Loucy (cell line): Measurements from ENCODE around the gene TNFRSF1B.

Experiments
- H2AFZ ChIP-seq: fragments of 200-600 bp; sonication (generic); 2 replicates; pipeline ENCODE4 v1.6.0; 2016; ENCODE audit warnings: antibody characterized with exemption, mild to moderate bottlenecking, low read length, moderate library complexity
- H3F3A ChIP-seq: fragments of 200-600 bp; 2 replicates; pipeline ENCODE4 v1.6.0; 2016; ENCODE audit warnings: antibody characterized with exemption, low read depth, mild to moderate bottlenecking
- H3K27me3 ChIP-seq: fragments of 200-600 bp; sonication (generic); 2 replicates; pipeline ENCODE4 v1.6.1; 2014; ENCODE audit warnings: low read length, mild to moderate bottlenecking; ENCODE audit not compliant: insufficient read depth, poor library complexity, severe bottlenecking
- H3K36me3 ChIP-seq: fragments of 200-600 bp; sonication (generic); 2 replicates; pipeline ENCODE4 v1.6.1; 2016; ENCODE audit warnings: low read length; ENCODE audit not compliant: insufficient read depth
- H3K4me1 ChIP-seq: fragments of 200-600 bp; sonication (generic); 2 replicates; pipeline ENCODE4 v1.5.1; 2014; ENCODE audit warnings: low read length, mild to moderate bottlenecking; ENCODE audit not compliant: insufficient read depth, poor library complexity, severe bottlenecking
- H3K4me2 ChIP-seq: fragments of 200-600 bp; sonication (generic); 2 replicates; pipeline ENCODE4 v1.6.0; 2014; ENCODE audit warnings: antibody characterized with exemption, low read length, low read depth, mild to moderate bottlenecking; ENCODE audit not compliant: poor library complexity, severe bottlenecking
- H3K4me3 ChIP-seq: fragments of 200-600 bp; sonication (generic); 2 replicates; pipeline ENCODE4 v1.5.1; 2014; ENCODE audit warnings: low read length, mild to moderate bottlenecking, mixed read lengths; ENCODE audit not compliant: poor library complexity, severe bottlenecking
- H3K79me2 ChIP-seq: fragments of 200-600 bp; sonication (generic); 2 replicates; pipeline ENCODE4 v1.6.1; 2014; ENCODE audit warnings: low read length; ENCODE audit not compliant: insufficient read depth
- H3K9ac ChIP-seq: fragments of 200-600 bp; sonication (generic); 2 replicates; pipeline ENCODE4 v1.6.0; 2014; ENCODE audit warnings: mild to moderate bottlenecking, low read depth, low read length, moderate library complexity; ENCODE audit not compliant: poor library complexity, severe bottlenecking
- H3K9me2 ChIP-seq: fragments of 200-600 bp; sonication (generic); replicated peaks from 2 replicates; pipeline ENCODE4 v1.6.1; 2016; ENCODE audit warnings: low read depth, low read length, mixed read lengths
- H3K9me3 ChIP-seq: fragments of 200-600 bp; sonication (generic); 2 replicates; pipeline ENCODE4 v1.6.1; 2014; ENCODE audit warnings: mild to moderate bottlenecking, antibody characterized with exemption, low read length, low read depth; ENCODE audit not compliant: insufficient read depth
- H4K20me1 ChIP-seq: fragments of 200-600 bp; sonication (generic); 2 replicates; pipeline ENCODE4 v1.6.0; 2014; ENCODE audit warnings: antibody characterized with exemption, low read length, mild to moderate bottlenecking; ENCODE audit not compliant: insufficient read depth, poor library complexity, severe bottlenecking
- CTCF ChIP-seq: fragments of 200-600 bp; sonication (generic); conservative IDR thresholded peaks from 2 replicates; pipeline ENCODE4 v1.5.1; 2014; ENCODE audit warnings: mild to moderate bottlenecking, antibody characterized with exemption, low read length
- EZH2phosphoT487 ChIP-seq: fragments of 200-600 bp; IDR thresholded peaks from 2 replicates; pipeline ENCODE4 v1.6.1; 2018; ENCODE audit warnings: antibody characterized with exemption, mild to moderate bottlenecking, moderate library complexity, borderline replicate concordance

TNFRSF1B gene

DNA sequence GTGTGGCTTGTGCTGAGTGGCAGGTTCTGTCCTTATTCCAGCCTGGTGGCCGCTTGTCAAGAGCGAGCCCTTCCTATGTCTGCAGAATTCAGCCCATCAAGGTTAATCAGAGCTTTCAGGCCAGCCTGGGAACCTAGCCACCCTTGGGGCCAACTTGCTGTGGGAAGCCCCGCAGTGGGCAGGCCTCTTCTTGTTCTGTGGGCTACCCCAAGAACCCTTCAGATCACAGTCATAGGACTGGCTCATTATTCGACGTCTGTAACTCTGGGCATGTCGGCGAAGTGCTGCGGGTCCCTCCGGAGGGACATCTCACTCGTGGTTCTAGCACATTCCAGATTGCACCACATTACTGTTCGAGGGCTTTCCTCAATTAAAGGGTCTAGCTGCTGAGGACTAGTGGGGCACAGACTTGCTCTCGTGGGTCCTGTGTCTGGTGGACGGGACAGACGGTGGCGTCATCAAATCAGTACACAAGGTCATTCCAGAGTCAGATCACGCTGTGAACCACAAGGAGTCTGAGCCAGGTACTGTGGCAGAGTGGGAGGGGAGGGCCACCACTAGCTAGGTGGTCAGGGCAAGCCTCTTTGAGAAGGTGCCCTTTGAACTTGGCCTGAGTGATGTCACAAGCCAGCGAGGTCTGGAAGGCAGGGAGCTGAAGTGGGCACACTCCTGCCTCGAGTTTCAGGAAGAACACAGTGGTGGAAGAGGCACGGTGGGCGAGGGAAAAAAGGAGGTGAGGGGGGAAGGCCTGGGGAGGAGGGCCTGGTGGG is 20.3 kb upstream of the TNFRSF1B start:
- H3K9me3 ChIP-seq, result no peaks in the 10 kb centered on the region
- H3F3A ChIP-seq, result peaks cover 6% of the 10 kb centered on the region; the same call in 1 of the 2 replicates
- no peak overlapping the region for H3K4me3 ChIP-seq
- no peaks in the 10 kb centered on the region for H3K79me2 ChIP-seq
- peak overlapping the region; percentile 1 for H3K9ac ChIP-seq
- TF ChIP-seq EZH2phosphoT487, result no peak
- TF ChIP-seq CTCF, result no peak
- no peaks in the 10 kb centered on the region for H4K20me1 ChIP-seq
- no peaks in the 10 kb centered on the region for H3K27me3 ChIP-seq
- H3K4me1 ChIP-seq, result peaks cover 51% of the 10 kb centered on the region
- H2AFZ ChIP-seq, result no peak overlapping the region
- no peak overlapping the region for H3K4me2 ChIP-seq
- H3K36me3 ChIP-seq, result no peaks in the 10 kb centered on the region
- H3K9me2 ChIP-seq, result no peaks in the 10 kb centered on the region

GRCh38 chr1:12147201-12147701 is 19.5 kb upstream of the TNFRSF1B start:
- no peaks in the 10 kb centered on the region for H3K36me3 ChIP-seq
- no peak overlapping the region for H3K4me2 ChIP-seq
- no peak overlapping the region; the same call in 1 of the 2 replicates for H2AFZ ChIP-seq
- H3K27me3 ChIP-seq, result no peaks in the 10 kb centered on the region
- peaks cover 6% of the 10 kb centered on the region; the same call in 1 of the 2 replicates for H3F3A ChIP-seq
- H3K9me2 ChIP-seq, result no peaks in the 10 kb centered on the region
- peak overlapping the region; percentile 16 for H3K9ac ChIP-seq
- TF ChIP-seq EZH2phosphoT487 (no peak), CTCF (no peak)
- H3K4me1 ChIP-seq, result peaks cover 58% of the 10 kb centered on the region
- H3K79me2 ChIP-seq, result no peaks in the 10 kb centered on the region
- no peak overlapping the region for H3K4me3 ChIP-seq
- no peaks in the 10 kb centered on the region for H3K9me3 ChIP-seq
- H4K20me1 ChIP-seq, result no peaks in the 10 kb centered on the region

- Histone ChIP-seq H3K27me3 (no peaks in the 10 kb centered on the region), H3K9me2 (no peaks in the 10 kb centered on the region), H3K9ac (no peak overlapping the region), H3K4me3 (no peak overlapping the region), H3F3A (peaks cover 6% of the 10 kb centered on the region; the same call in 1 of the 2 replicates), H3K4me2 (peak overlapping the region; percentile 16), H2AFZ (no peak overlapping the region), H3K9me3 (no peaks in the 10 kb centered on the region), H3K36me3 (no peaks in the 10 kb centered on the region), H3K4me1 (peaks cover 69% of the 10 kb centered on the region), H3K79me2 (no peaks in the 10 kb centered on the region), H4K20me1 (no peaks in the 10 kb centered on the region)
- TF ChIP-seq EZH2phosphoT487, result no peak
- no peak for TF ChIP-seq CTCF
Measured at GRCh38 chr1:12148160-12148957, 18.4 kb upstream of the TNFRSF1B start.
